ENCODE results near the gene MTCL1. TPM values are rescaled to one million over a fixed set of nuclear protein-coding genes. Genes with fewer than 3 reads are reported as not detected.

The MTCL1 gene
- total RNA-seq, 1 donor from 2014 or later: 2.5 TPM

DNA sequence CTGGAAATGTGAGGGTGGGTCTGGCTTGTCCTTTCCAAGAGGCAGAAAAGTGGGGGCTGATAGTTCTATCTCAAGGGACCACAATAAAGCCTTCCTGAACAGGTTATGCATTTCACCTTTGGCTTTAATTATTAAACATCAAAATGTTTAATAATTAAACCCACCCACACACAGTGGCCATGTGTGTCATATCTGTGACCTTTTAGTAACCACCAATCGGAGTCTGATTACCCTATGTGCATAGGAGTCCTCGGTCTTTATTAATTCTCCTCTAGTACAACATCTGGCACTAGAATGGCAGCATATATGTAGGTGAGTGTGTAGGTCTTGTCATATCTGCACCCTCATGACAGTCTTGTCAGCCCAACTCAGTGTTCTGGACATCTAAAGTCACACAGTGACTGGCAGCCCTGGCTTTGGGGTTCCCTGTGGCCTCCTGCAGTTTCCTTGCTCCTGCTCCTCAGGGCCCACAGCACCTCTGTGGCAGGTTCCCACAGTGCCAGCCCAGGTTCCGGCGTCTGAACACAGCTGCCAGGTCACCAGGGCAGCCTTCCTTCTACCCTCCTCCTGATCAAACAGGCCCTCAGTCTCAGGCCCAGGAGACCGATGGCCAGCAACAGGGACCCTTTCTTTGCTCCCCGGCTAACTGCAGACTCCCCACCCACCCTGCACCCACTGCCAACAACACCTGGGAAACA lies 100.9 kb downstream of the MTCL1 start:
- DNase-seq (ENCODE audit: low spot score) (no peak), ATAC-seq (peak; percentile 29)

DNA sequence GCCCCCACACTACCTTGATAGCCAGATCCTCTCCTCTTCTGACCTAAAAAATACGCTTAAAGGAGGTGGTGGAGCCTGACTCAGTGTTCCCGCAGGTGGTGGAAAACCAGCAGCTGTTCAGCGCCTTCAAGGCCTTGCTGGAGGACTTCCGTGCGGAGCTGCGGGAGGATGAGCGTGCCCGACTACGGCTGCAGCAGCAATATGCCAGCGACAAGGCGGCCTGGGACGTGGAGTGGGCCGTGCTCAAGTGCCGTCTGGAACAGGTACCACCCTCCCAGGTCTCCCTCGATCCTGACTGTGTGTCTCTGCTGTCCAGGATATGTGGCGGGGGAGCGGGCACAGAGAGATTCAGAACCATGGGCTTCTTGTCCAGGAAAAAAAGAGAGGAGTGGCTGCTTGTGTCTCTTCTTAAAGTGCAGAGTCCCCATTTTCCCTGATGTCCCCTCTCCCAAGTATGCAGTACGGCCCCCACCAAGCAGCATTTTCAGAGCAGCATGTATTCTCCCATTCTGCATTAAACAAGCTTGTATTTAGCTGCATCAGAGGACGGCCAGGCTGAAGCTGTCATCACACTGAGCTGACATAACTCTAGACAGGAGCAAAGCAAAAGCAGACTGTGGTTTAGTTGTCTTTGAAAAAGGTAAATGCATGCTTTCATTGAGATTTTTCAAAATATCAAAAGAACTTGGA lies 101.6 kb downstream of the MTCL1 start:
- ATAC-seq (no peak), DNase-seq (ENCODE audit: low spot score) (no peak)

DNA sequence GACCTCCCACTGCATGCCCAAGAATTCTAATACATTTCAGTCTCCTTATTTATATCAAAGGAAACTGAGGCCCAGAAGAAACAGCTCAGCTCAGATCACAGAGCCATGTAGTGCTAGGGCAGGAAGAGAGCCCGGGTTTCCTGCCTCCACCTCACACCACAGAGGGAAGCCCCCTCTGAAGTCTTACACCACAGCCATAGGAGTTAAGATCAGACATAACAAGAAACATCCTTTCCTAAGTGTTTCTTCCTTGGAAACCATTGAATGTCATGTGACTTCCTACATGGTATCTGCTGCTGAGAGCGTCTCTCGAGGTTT lies 102.1 kb downstream of the MTCL1 start:
- no peak for ATAC-seq
- DNase-seq (ENCODE audit: low spot score): no peak

DNA sequence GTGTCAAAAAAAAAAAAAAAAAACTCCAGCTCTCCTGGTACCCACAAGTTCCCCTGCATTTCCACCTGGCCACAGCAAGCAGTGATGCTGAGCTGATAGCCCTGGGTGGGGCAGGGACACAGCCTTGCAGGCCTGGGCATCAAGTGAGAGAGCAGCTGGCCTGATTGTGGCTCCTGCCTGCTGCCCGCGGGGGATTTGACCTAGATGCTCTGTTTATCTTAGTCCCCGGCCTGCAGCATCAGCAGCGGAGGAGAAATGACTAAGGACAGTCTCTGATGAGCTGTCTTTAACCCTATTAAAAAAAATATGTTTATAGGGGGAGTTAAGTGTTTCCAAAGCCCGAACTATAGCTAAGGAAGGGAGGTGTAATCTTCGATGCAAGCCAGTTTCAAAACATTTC lies 102.6 kb downstream of the MTCL1 start:
- DNase-seq (ENCODE audit: low spot score) (no peak), ATAC-seq (no peak)

DNA sequence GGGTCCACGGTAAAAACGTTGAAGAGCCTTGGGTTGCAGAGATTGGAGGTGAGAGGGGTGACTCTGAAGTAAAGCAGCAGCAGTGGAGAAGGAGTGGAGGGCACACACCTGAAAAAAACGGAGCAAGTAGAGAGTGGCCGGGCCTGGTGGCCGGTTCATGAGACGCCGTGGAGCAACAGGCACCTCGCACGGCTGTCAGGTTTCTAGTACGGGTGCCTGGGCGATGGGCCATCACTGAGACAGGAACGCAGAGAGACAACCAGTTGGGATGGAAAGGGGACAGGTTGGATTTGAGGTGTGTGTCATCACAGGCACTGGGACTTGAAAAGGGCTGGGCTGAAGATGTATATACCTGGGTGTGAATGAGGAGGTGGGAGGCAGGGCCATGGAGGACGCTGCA lies 104.2 kb downstream of the MTCL1 start:
- ATAC-seq (no peak), DNase-seq (ENCODE audit: low spot score) (no peak)

DNA sequence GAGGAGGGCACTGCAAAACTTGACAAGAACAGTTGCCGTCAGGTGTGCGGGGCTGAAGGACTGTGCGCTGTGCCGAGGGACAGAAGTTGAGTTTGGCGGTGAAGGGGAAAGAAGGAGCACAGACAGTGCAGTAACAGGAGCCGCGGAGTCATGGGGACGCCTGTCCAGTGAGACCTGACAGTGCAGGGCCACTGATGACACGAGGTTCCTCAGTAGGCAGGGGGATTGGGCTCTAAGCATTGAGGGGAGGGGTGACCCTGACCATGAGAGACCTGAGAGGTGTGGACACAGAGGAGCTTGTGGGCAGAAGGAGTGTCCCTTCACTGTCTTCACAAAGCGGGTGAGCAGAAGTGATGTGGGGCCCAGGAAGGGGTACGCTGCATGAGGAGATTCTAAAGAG lies 104.8 kb downstream of the MTCL1 start:
- no peak for ATAC-seq
- no peak for DNase-seq (ENCODE audit: low spot score)

DNA sequence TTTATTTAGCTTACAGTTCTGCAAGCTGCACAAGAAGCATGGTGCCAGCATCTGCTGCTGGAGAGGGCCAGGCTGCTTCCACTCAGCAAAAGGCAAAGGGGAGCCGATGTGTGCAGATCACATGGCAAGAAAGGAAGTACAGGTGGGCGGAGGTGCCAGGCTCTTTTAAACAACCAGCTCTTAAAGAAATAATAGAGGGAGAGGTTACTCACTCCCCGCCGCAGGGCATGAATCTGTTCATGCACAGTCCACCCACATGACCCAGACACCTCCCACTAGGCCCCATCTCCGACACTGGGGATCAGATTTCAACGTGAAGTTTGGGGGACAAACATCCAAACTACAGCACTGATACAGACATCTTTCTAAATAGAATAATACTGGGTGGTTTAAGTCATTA lies 105.8 kb downstream of the MTCL1 start:
- DNase-seq (ENCODE audit: low spot score): no peak
- ATAC-seq: no peak

DNA sequence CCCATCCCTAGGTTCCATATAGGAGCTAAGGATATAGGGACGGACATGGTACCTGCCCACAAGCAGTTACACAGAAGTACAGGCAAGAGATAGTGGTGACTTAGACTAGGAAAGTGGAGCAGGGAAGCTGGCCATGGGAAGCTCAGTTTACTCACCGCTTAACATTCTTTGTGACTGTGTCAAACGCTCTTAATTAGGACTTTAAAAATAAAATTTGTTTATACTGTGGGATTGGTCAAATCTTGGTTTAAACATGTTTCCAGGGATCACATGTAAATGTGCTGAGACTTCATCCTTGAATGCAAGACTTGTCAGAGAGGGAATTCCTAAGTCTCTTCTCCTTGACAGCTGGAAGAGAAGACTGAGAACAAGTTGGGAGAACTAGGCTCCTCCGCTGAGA lies 107.3 kb downstream of the MTCL1 start:
- no peak for ATAC-seq

DNA sequence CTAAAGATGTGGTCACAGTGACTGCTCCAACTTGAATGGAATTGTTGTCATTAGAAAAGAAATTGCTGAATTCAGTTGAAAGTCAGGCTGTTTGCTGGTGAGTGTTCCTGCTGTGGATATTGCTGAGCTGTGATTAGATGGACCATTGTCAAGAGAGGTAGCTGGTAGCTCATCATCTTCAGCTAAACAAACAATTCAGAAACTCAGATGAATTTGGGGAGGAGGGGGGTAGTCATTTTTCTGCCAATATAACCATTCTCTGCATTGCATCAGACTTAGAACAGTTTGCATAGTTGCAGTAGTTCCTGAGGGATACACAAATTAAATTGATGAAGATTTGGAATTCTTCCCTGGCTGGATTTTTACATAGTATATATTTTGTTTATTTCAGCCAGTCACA lies 108.3 kb downstream of the MTCL1 start:
- peak; percentile 89 for ATAC-seq
- DNase-seq (ENCODE audit: low spot score): no peak

More for the DNA sequence above, 107.3 kb downstream of the MTCL1 start:
- DNase-seq (ENCODE audit: low spot score): no peak

DNA sequence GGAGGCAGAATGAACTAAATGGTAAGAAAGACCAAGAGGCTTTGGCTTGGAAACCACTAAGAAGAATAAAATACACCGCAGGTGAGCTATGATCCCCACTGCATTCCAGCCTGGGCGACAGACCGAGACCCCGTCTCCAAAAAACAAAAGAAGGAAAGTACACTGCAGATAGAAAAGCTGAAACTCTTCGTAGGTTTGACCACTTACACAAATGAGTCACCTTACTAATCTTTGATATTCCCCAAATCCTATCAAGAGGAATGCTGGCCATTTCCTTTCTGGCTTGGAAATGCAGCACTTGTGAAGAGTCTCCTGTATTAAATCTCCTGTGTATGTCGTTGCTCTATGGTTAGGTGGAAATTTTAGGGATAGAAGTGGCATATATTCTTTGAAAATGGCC lies 108.8 kb downstream of the MTCL1 start:
- ATAC-seq (no peak), DNase-seq (ENCODE audit: low spot score) (no peak)

DNA sequence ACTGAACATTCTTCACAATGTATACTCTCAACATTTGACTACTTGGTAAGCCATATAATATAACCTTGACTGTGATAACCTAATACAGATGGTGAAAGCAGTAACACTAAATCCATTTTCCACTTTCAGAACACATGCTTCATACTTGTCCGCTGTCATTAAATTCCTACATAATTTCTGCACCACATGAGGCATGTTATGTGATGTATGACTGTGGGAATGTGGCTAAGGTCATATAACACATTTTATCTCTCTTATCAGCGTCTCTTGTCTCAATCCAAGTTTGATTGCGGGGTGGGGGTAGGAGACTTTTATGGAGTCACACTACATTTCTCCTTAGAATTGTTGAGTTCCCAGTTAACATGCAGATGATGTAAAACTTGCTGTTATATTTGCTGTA lies 110.9 kb downstream of the MTCL1 start:
- no peak for ATAC-seq
- no peak for DNase-seq (ENCODE audit: low spot score)

DNA sequence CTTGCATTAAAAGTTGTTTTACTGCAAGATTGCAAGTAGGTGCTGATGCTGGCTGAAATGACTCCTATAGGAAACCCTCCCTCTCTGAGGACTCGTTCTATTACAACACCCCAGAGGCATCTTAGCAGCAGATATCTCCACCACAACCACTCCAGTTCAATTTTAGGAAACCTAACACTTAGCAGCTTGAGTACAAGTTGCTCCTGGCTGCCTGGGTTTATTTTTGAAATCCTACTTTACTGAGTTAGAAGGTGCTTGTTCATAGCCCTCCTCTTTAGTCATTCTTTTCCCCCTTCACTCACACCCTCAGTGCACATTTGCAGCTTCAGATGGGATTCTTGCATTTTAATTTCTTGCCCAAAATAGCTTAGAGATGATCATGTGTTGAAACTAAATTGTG lies 111.5 kb downstream of the MTCL1 start:
- DNase-seq (ENCODE audit: low spot score) (no peak), ATAC-seq (no peak)

DNA sequence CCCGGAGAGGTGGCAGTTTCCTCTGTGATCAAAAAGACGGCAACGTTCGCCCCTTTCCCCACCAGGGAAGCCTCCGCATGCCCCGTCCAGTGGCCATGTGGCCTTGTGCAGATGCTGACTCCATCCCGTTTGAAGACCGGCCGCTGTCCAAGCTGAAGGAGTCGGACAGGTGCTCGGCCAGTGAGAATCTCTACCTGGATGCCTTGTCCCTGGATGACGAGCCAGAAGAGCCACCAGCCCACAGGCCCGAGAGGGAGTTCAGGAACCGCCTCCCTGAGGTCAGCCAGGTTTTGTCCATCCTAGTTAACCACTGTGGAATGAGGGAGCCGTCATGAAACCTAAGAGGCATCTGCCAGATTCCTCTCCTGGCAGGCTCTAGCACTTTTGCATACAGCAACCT lies 113.6 kb downstream of the MTCL1 start:
- no peak for DNase-seq (ENCODE audit: low spot score)
- ATAC-seq: no peak

DNA sequence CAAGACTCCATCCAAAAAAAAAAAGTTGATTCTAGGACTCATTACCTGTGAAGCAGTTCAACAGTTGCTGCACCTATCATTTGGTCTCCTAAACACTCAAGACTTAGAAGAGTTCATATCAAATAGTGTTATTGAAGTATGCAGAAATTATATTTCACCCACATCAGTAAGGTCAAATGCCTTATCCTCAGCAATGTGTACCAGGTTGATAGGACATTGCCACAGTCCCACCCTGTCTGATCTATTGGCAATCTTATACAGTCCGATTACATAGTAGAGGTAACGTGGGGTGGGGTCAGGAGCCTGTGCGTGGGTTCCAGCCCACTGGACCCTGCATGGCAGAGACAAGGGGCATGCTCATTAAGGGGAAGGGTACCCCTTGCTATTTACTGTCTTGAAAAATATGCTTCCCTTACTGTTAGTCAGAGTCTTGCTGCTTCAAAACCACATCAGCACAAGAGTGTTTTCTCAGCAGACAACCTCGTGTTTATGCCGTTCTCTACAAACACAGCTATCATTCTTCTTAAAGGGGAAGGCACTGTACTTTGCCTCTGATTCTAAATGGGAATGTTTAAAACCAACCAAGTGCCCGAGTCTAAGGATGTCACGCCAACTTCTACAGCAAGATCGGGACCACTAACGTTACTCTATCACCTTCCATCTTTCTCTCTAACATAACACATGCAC lies 115.2 kb downstream of the MTCL1 start:
- no peak for ATAC-seq
- DNase-seq (ENCODE audit: low spot score): no peak

DNA sequence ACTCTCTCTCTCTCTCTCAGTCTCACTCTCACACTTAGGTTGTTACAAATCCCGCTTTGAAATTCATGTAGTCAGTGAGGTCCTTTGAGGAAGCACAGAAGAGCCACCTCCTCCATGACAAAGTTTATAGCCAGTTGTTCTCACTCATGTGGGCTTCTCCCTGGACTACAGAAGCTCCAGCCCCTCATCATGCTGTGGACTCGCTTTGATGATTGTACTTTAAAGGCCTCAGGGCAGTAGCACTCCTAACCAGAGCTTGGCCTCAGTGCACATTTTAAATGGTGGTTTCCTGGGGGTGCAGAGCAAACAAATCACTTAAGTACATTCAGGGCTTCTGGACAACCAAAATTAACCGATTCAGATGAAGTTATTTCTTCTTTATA lies 115.7 kb downstream of the MTCL1 start:
- ATAC-seq: no peak
- no peak for DNase-seq (ENCODE audit: low spot score)

DNA sequence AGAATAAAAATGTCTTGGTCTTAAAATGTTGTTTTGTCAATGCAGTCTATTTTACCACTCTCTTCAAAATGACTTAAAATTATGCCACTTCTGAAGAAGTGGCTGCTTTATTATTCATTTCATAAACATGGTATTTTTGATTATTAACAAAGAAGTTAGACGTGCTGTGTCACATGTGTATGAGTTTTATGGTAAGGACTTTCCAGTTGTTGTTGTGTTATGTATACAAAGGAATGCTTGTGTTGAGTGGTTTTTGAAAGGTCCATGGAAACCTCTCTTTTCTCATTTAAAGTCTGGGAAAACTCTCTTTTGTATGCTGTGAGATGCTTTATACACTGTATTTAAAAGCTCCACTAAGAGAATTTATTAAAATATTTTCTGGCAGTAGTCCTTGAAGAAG lies 116.2 kb downstream of the MTCL1 start:
- DNase-seq (ENCODE audit: low spot score) (no peak), ATAC-seq (no peak)

DNA sequence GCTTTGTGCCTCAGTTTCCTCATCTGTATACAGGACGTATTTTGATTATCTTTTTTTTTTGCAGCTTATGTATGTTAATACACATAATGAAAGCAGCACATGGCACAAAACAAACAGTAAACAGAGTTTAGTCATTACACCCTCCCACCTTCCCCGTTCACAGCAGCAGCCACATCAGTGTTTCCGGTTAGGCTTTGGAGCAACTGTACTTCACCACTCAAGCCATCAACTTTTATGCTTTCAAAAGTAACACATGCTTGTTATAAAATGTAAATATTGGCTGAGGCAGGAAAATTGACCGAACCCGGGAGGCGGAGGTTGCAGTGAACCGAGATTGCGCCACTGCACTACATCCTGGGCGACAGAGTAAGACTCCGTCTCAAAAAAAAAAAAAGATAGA lies 117.3 kb downstream of the MTCL1 start:
- ATAC-seq (no peak), DNase-seq (ENCODE audit: low spot score) (no peak)

DNA sequence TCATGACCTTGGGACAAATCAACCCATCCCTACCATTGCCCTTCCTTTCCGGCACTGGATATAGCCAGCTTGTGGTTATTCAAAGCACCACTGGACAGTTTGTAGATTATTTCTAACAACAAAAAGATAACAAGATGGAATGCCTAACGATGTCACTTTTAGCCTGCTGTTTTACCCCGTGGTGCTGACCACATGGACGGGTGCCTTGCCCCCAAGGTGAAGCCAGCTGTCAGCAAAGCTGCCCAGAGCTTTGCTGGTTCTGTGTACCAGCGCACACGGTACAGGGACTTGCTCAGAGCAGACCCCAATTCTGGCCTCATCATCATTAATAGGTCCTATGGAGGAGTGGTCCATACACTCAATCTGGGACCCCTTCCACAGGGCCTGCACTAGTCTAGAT lies 118.2 kb downstream of the MTCL1 start:
- ATAC-seq: no peak
- DNase-seq (ENCODE audit: low spot score): no peak

DNA sequence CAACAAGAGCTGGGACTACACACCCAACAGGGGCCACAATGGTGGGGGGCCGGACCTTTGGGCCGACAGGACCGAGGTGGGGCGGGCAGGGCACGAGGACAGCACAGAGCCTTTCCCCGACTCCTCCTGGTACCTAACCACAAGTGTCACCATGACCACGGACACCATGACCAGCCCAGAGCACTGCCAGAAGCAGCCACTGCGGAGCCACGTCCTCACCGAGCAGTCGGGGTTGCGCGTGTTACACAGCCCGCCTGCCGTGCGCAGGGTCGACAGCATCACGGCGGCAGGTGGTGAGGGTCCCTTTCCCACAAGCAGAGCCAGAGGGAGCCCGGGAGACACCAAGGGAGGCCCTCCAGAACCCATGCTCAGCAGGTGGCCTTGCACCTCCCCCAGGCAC lies 119.5 kb downstream of the MTCL1 start:
- ATAC-seq (no peak), DNase-seq (ENCODE audit: low spot score) (no peak)

DNA sequence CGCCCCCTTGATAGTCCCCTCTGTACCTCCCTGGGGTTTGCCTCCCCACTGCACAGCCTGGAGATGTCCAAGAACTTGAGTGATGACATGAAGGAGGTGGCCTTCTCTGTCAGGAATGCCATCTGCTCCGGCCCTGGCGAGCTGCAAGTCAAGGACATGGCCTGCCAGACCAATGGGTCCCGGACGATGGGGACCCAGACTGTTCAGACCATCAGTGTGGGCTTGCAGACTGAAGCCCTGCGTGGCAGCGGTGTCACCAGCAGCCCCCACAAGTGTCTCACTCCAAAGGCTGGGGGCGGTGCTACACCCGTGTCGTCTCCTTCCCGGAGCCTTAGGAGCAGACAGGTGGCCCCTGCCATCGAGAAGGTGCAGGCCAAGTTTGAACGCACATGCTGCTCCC lies 119.9 kb downstream of the MTCL1 start:
- DNase-seq (ENCODE audit: low spot score): no peak
- no peak for ATAC-seq

DNA sequence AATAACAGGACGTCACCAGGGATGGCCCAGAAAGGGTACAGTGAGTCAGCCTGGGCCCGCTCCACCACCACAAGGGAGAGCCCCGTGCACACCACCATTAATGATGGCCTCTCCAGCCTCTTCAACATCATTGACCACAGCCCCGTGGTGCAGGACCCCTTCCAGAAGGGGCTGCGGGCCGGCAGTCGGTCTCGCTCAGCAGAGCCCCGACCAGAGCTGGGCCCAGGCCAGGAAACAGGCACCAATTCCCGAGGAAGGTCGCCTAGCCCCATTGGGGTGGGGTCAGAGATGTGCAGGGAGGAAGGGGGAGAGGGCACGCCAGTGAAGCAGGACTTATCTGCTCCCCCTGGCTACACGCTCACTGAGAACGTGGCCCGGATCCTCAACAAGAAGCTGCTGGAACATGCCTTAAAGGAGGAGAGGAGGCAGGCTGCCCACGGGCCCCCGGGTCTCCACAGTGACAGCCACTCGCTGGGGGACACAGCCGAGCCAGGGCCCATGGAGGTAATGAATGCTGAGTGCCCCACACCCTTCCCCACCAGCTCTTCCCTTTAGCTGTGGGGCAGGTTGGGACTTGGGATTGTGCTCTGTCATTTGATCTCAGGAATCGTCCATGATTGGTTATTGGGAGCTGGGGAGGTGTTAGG lies 120.5 kb downstream of the MTCL1 start:
- no peak for ATAC-seq

DNA sequence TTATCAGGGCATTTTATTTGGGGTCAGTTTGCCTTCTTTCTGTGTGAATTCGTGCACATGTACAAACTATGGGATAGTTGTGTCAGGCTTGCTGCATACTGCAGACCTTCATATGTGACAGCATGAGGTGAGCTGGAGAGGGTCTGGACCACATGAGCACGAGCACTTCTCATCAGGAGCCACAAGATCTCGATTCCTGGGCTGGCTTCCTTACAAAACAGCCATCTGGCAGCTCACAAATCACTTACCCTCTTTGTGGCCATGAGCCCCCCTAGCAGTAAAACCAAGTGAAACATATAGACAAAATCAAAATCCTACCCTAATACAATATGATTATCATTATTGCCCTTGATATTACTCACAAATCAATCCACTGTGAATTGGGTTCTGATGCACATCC lies 121.2 kb downstream of the MTCL1 start:
- DNase-seq (ENCODE audit: low spot score) (no peak), ATAC-seq (no peak)

More for the DNA sequence above, 120.5 kb downstream of the MTCL1 start:
- DNase-seq (ENCODE audit: low spot score): no peak

All from left lobe of liver (tissue), 2 donors.